SK-N-MC (cell line): ENCODE results near the gene LDLRAP1.

Experiments used
- EZH2 ChIP-seq: fragments of 200-600 bp; sonication (generic); IDR thresholded peaks from one replicate; pipeline ENCODE4 v1.6.1; 2017; ENCODE audit warnings: antibody characterized with exemption
- FOXP2 ChIP-seq: optimal IDR thresholded peaks from 2 replicates; pipeline ENCODE3; 2011; ENCODE audit warnings: mild to moderate bottlenecking, moderate library complexity; ENCODE audit not compliant: insufficient read depth; ENCODE audit errors: extremely low read length, control extremely low read depth
- POLR2AphosphoS5 ChIP-seq: IDR thresholded peaks from 2 replicates; pipeline ENCODE4 v1.6.1; 2012; ENCODE audit warnings: mild to moderate bottlenecking, low read depth, low read length, borderline replicate concordance

- no peak for TF ChIP-seq POLR2AphosphoS5
- no peak for TF ChIP-seq EZH2
- no peak for TF ChIP-seq FOXP2
These were observed 31.8 kb downstream of the LDLRAP1 start for GRCh38 chr1:25575191-25575590.
